ENCODE data around the gene CALR3.

GRCh38 chr19:16446724-16447368, 49.1 kb downstream of the CALR3 start:
- no peak for TF ChIP-seq REST (IDR thresholded peaks at IDR 0.05; ENCODE audit: insufficient read depth in 1 of 2, low read depth in 2 of 2, low read length in 1 of 2)
- no peak for TF ChIP-seq CTCF (IDR thresholded peaks at IDR 0.05)
- no peak for TF ChIP-seq SIN3A (IDR thresholded peaks at IDR 0.05; ENCODE audit: borderline replicate concordance, insufficient read depth, low read depth, low read length)
- no peak for TF ChIP-seq TCF7L2 (IDR thresholded peaks at IDR 0.05; ENCODE audit: low read depth, low read length)

Data from Panc1 (cell line).